PC-3 (cell line): ENCODE results near the gene SCAMP4. TPM values are rescaled to one million over a fixed set of nuclear protein-coding genes. Genes with fewer than 3 reads are reported as not detected.

Source experiments
- ATAC-seq: fragments of 200-7000 bp; cut with Tn5 transposase; 2 replicates; pipeline ENCODE4 v1.9.1; 2020; ENCODE audit warnings: mild to moderate bottlenecking, moderate library complexity
- BruUV-seq: library from RNA; stranded (reverse); fragments of 400-500 nt; replicated peaks from 2 replicates; lab custom pipeline; 2021; lab: Mats Ljungman, UMichigan
- CTCF ChIA-PET: fragments of 300-600 bp; sonication (Branson Sonifier 250); formaldehyde crosslinking; loops from one replicate; lab custom pipeline; 2022; ENCODE audit warnings: antibody characterized with exemption; lab: Charles Lee
- POLR2A ChIA-PET: fragments of 300-600 bp; sonication (Branson Sonifier 250); formaldehyde crosslinking; loops from one replicate; lab custom pipeline; 2022; ENCODE audit warnings: antibody characterized with exemption; ENCODE audit not compliant: unreplicated experiment; lab: Charles Lee
- DNase-seq: peaks from one replicate; pipeline ENCODE4 v3.0.0-alpha.2; 2015
- H2AFZ ChIP-seq: fragments of 300-600 bp; sonication (generic); 2 replicates; pipeline ENCODE4 v1.6.0; 2016; ENCODE audit warnings: antibody characterized with exemption, low read length
- H3F3A ChIP-seq: fragments of 300-600 bp; sonication (generic); one replicate; pipeline ENCODE4 v1.6.0; 2017; ENCODE audit warnings: antibody characterized with exemption, low read length, control low read depth, mild to moderate bottlenecking; ENCODE audit not compliant: unreplicated experiment
- H3K27ac ChIP-seq: fragments of 300-600 bp; sonication (generic); 2 replicates; pipeline ENCODE4 v1.5.1; 2016; ENCODE audit warnings: mild to moderate bottlenecking, low read length
- H3K27me3 ChIP-seq: fragments of 300-600 bp; sonication (generic); 2 replicates; pipeline ENCODE4 v1.6.1; 2016; ENCODE audit warnings: low read length, mixed read lengths
- H3K36me3 ChIP-seq: fragments of 300-600 bp; sonication (generic); 2 replicates; pipeline ENCODE4 v1.6.1; 2016; ENCODE audit warnings: low read depth, mixed run types, low read length, mixed read lengths
- H3K4me1 ChIP-seq: fragments of 300-600 bp; sonication (generic); 2 replicates; pipeline ENCODE4 v1.5.1; 2016; ENCODE audit warnings: low read length; ENCODE audit not compliant: insufficient read depth
- H3K4me2 ChIP-seq: fragments of 300-600 bp; sonication (generic); 2 replicates; pipeline ENCODE4 v1.6.0; 2016; ENCODE audit warnings: low read length
- H3K4me3 ChIP-seq: fragments of 300-600 bp; sonication (generic); 2 replicates; pipeline ENCODE4 v1.5.1; 2016; ENCODE audit warnings: mild to moderate bottlenecking, low read length, mixed read lengths
- H3K79me2 ChIP-seq: fragments of 300-600 bp; sonication (generic); 2 replicates; pipeline ENCODE4 v1.6.1; 2017; ENCODE audit warnings: low read length, mixed read lengths
- H3K9ac ChIP-seq: fragments of 300-600 bp; sonication (generic); 2 replicates; pipeline ENCODE4 v1.6.0; 2016; ENCODE audit warnings: mild to moderate bottlenecking, low read length
- H3K9me2 ChIP-seq: fragments of 300-600 bp; sonication (generic); replicated peaks from 2 replicates; pipeline ENCODE4 v1.6.1; 2016; ENCODE audit warnings: mixed run types, low read length, mixed read lengths
- H3K9me3 ChIP-seq: fragments of 300-600 bp; sonication (generic); 2 replicates; pipeline ENCODE4 v1.6.1; 2016; ENCODE audit warnings: low read length, mixed read lengths
- H4K20me1 ChIP-seq: fragments of 300-600 bp; sonication (generic); 2 replicates; pipeline ENCODE4 v1.6.1; 2016; ENCODE audit warnings: low read length, mixed read lengths
- CTCF ChIP-seq: fragments of 300-600 bp; sonication (generic); conservative IDR thresholded peaks from 2 replicates; pipeline ENCODE4 v1.5.1; 2017; ENCODE audit warnings: antibody characterized with exemption, low read depth, mild to moderate bottlenecking, low read length
- EZH2 ChIP-seq: fragments of 300-600 bp; sonication (generic); IDR thresholded peaks from one replicate; pipeline ENCODE4 v1.6.1; 2017; ENCODE audit warnings: antibody characterized with exemption, mild to moderate bottlenecking, low read length; ENCODE audit not compliant: unreplicated experiment
- EZH2phosphoT487 ChIP-seq: fragments of 300-600 bp; sonication (generic); IDR thresholded peaks from 2 replicates; pipeline ENCODE4 v1.6.1; 2018; ENCODE audit warnings: mild to moderate bottlenecking, antibody characterized with exemption, low read length, borderline replicate concordance
- intact Hi-C: fragments of 100-400 bp; cut with micrococcal nuclease; formaldehyde crosslinking; loops from 2 replicates; pipeline ENCODE4 v1.9.0; 2023
- total RNA-seq: library from RNA; depleted of rRNA; stranded (reverse); fragments of >200 nt; gene quantifications from 2 replicates; pipeline ENCODE4 v1.2.3, GENCODE V29; 2014

SCAMP4 gene
- total RNA-seq, 1 experiment from 2014 or later: 61.5 TPM

- Histone ChIP-seq H3K4me1 (peaks cover 17% of the 10 kb centered on the region; the same call in 1 of the 2 replicates), H3K4me3 (peak within 1 kb of the TSS; percentile 88), H3K9me3 (no peaks in the 10 kb centered on the region), H3K9ac (peak within 1 kb of the TSS; percentile 82), H3K27ac (peak within 1 kb of the TSS; percentile 77), H3K4me2 (peak within 1 kb of the TSS; percentile 98), H3K27me3 (no peaks in the 10 kb centered on the region), H4K20me1 (0 out of 2 replicates have a peak, but pooled peaks cover 9% of the 10 kb centered on the region), H3K36me3 (no peaks in the 10 kb centered on the region), H2AFZ (peak within 1 kb of the TSS; percentile 66), H3K79me2 (peaks cover 47% of the 10 kb centered on the region), H3K9me2 (no peaks in the 10 kb centered on the region), H3F3A (no peaks in the 10 kb centered on the region)
- ChIA-PET CTCF (no interaction called here), POLR2A (no interaction called here)
- intact Hi-C loops: no loop called here
- no peak for TF ChIP-seq CTCF
- TF ChIP-seq EZH2: no peak
- no peak for TF ChIP-seq EZH2phosphoT487
- ATAC-seq: peak; percentile 45
- no peak for DNase-seq
- BruUV-seq: no TSS peak
Observed at GRCh38 chr19:1941146-1942077, 36.2 kb downstream of the SCAMP4 start, which contains the start of gene CSNK1G2. CSNK1G2 (plus strand) TSS chr19:1941172; CDS start chr19:1969773, 28,601 bp downstream.

GRCh38 chr19:1942078-1942933 lies 37.1 kb downstream of the SCAMP4 start:
- POLR2A ChIA-PET: no interaction called here
- H3K9me2 ChIP-seq: no peaks in the 10 kb centered on the region
- H4K20me1 ChIP-seq: 0 out of 2 replicates have a peak, but pooled peaks cover 9% of the 10 kb centered on the region
- peak overlapping the region; percentile 63 for H2AFZ ChIP-seq
- H3K79me2 ChIP-seq: peaks cover 55% of the 10 kb centered on the region
- DNase-seq (peak; percentile 63), ATAC-seq (peak; percentile 50)
- no peaks in the 10 kb centered on the region for H3K36me3 ChIP-seq
- intact Hi-C loops: no loop called here
- TF ChIP-seq EZH2phosphoT487: no peak
- TF ChIP-seq CTCF: no peak
- TF ChIP-seq EZH2: no peak
- H3F3A ChIP-seq: no peaks in the 10 kb centered on the region
- H3K27me3 ChIP-seq: no peaks in the 10 kb centered on the region
- H3K9me3 ChIP-seq: no peaks in the 10 kb centered on the region
- peak overlapping the region; percentile 98 for H3K4me2 ChIP-seq
- H3K9ac ChIP-seq: peak overlapping the region; percentile 78
- H3K4me3 ChIP-seq: peak overlapping the region; percentile 88
- CTCF ChIA-PET: no interaction called here
- TSS peak; percentile 45 for BruUV-seq
- H3K27ac ChIP-seq: peak overlapping the region; percentile 51
- H3K4me1 ChIP-seq: peaks cover 17% of the 10 kb centered on the region; the same call in 1 of the 2 replicates
